ENCODE measurements around the gene WNT11. TPM values are rescaled to one million over a fixed set of nuclear protein-coding genes. Genes with fewer than 3 reads are reported as not detected.
A peak's percentile ranks its signal among the peaks of the same experiment; 100 is the strongest.

The WNT11 gene
- total RNA-seq, 1 experiment from 2014 or later = not detected

DNA sequence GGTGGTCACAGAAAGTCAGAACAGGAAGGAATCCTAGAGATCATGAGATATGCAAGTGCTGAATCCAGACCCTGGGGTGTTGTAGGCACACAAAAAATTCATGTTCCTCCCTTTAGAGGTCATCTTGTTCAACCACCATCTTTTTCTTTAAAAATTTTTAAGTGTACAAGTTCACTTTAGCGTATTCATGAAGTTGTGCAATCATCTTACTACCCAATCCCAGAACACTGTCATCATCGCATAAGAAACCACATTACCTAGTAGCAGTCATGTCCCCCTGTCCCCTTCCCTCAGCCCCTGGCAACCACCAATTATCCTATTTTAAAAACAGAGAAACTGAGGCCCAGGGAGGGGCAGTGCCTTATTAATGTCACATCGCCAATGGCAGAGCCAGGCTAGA, 20.3 kb upstream of the WNT11 start:
- DNase-seq = no peak
- H3K4me2 ChIP-seq (ENCODE audit: insufficient read depth, insufficient read length, low read length) = no peak overlapping the region
- H2BK20ac ChIP-seq (ENCODE audit: low read depth, low read length, poor library complexity, severe bottlenecking) = no peak overlapping the region
- H3K18ac ChIP-seq (ENCODE audit: insufficient read length, low read depth, low read length) = no peak overlapping the region
- TF ChIP-seq, protein P1, sequence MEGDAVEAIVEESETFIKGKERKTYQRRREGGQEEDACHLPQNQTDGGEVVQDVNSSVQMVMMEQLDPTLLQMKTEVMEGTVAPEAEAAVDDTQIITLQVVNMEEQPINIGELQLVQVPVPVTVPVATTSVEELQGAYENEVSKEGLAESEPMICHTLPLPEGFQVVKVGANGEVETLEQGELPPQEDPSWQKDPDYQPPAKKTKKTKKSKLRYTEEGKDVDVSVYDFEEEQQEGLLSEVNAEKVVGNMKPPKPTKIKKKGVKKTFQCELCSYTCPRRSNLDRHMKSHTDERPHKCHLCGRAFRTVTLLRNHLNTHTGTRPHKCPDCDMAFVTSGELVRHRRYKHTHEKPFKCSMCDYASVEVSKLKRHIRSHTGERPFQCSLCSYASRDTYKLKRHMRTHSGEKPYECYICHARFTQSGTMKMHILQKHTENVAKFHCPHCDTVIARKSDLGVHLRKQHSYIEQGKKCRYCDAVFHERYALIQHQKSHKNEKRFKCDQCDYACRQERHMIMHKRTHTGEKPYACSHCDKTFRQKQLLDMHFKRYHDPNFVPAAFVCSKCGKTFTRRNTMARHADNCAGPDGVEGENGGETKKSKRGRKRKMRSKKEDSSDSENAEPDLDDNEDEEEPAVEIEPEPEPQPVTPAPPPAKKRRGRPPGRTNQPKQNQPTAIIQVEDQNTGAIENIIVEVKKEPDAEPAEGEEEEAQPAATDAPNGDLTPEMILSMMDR (conservative IDR thresholded peaks at IDR 0.05) = no peak
- H3K36me3 Mint-ChIP-seq (ENCODE audit: insufficient read depth in 1 of 3, low read depth in 3 of 3) = no peaks in the 10 kb centered on the region
- no peak overlapping the region for H3K14ac ChIP-seq (ENCODE audit: insufficient read depth, low read length)
- peak overlapping the region in 1 of 3 experiments; percentile 70; a peak in 1 of 7 replicates for H3K27ac Mint-ChIP-seq
- H3K9me3 Mint-ChIP-seq = no peaks in the 10 kb centered on the region
- H2AK5ac ChIP-seq (ENCODE audit: insufficient read length, low read length) = no peak overlapping the region
- H3K27me3 Mint-ChIP-seq (ENCODE audit: low read depth) = peaks cover 17% of the 10 kb centered on the region
- no peak overlapping the region for H2BK15ac ChIP-seq (ENCODE audit: low read depth, low read length)
- WGBS (ENCODE audit: extremely low coverage, insufficient read length, low lambda C conversion rate) = no CpG with 5 or more reads among the region's 3 CpGs
- no peak overlapping the region for H3K23ac ChIP-seq (ENCODE audit: insufficient read length, low read depth, low read length)
- H2BK12ac ChIP-seq (ENCODE audit: insufficient read length, low read depth, low read length) = no peak overlapping the region
- H3K9ac ChIP-seq (ENCODE audit: extremely low read depth, insufficient read length, low read length) = no peak overlapping the region
- H3K27me3 ChIP-seq (ENCODE audit: insufficient read depth, low read length) = no peaks in the 10 kb centered on the region
- H3K4me1 ChIP-seq (ENCODE audit: insufficient read depth, low read length) = no peaks in the 10 kb centered on the region
- no peaks in the 10 kb centered on the region for H3K23me2 ChIP-seq (ENCODE audit: insufficient read length, low read depth, low read length, poor library complexity, severe bottlenecking)
- H3K79me1 ChIP-seq (ENCODE audit: insufficient read depth, low read depth, low read length, poor library complexity, severe bottlenecking) = no peaks in the 10 kb centered on the region
- no peak overlapping the region for H4K5ac ChIP-seq (ENCODE audit: insufficient read length, low read depth, low read length)
- H3K4ac ChIP-seq (ENCODE audit: low read depth, low read length) = no peak overlapping the region
- H2AFZ ChIP-seq (ENCODE audit: low read length) = no peak overlapping the region
- no peak overlapping the region for H4K91ac ChIP-seq (ENCODE audit: insufficient read length, low read depth, low read length)
- no peaks in the 10 kb centered on the region for H3K79me2 ChIP-seq (ENCODE audit: insufficient read depth, low read length)
- H4K20me1 ChIP-seq (ENCODE audit: control insufficient read depth, insufficient read depth, insufficient read length) = no peaks in the 10 kb centered on the region
- H2BK5ac ChIP-seq (ENCODE audit: insufficient read length, low read length) = no peak overlapping the region
- H3K9me3 ChIP-seq (ENCODE audit: control insufficient read depth, low read depth, low read length) = no peaks in the 10 kb centered on the region
- H3T11ph ChIP-seq (ENCODE audit: low read length) = no peak overlapping the region
- no peak overlapping the region for H3K56ac ChIP-seq (ENCODE audit: insufficient read length, low read depth, low read length)
- H4K8ac ChIP-seq (replicated peaks; ENCODE audit: insufficient read length, low read depth, low read length) = no peak overlapping the region
- peaks cover 0 to 3% of the 10 kb centered on the region in 2 experiments; a peak in 1 of 4 replicates for H3K4me1 Mint-ChIP-seq
- H3K4me3 Mint-ChIP-seq = no peak overlapping the region
- no peak overlapping the region for H3K27ac ChIP-seq (ENCODE audit: insufficient read length, low read depth, low read length)
- no peak overlapping the region for H2BK120ac ChIP-seq (ENCODE audit: low read depth, low read length, poor library complexity, severe bottlenecking)
